ENCODE results near the gene HOXA10.

The HOXA10 gene

DNA sequence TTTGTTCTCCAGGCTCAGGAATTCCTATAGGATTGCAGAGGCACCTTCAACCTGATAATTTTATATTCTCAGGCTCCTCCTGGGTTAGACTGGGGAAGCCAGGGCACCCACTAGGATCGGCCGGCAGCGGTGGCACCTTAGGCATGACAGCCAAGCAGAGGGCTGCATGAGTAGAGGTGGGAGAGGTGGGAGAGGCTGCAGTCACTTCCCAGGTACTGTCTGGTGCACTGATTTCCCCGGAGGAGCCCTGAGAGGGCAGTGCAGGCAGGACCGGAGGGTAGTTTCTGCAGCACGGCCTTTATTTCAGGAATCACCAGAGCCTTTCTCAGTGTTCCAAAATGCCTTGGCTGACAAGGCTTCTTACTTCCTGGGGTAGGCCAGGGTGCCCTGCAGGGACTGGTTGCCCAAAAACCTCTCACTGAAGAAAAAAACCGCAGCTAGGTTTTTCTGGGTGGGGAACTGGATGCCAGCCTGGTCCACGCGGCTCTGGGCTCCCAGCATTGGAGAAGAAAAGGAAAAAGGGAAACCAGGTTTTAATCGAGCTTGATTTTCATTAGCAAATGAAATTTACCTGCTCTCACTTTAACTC lies 29.3 kb upstream of the HOXA10 start:
- no peak for DNase-seq (ENCODE audit: extremely low read depth, low read depth)
- H3K4me3 ChIP-seq (replicated peaks; ENCODE audit: low read depth, low read length), result peak overlapping the region; percentile 22
- TF ChIP-seq, protein P1, sequence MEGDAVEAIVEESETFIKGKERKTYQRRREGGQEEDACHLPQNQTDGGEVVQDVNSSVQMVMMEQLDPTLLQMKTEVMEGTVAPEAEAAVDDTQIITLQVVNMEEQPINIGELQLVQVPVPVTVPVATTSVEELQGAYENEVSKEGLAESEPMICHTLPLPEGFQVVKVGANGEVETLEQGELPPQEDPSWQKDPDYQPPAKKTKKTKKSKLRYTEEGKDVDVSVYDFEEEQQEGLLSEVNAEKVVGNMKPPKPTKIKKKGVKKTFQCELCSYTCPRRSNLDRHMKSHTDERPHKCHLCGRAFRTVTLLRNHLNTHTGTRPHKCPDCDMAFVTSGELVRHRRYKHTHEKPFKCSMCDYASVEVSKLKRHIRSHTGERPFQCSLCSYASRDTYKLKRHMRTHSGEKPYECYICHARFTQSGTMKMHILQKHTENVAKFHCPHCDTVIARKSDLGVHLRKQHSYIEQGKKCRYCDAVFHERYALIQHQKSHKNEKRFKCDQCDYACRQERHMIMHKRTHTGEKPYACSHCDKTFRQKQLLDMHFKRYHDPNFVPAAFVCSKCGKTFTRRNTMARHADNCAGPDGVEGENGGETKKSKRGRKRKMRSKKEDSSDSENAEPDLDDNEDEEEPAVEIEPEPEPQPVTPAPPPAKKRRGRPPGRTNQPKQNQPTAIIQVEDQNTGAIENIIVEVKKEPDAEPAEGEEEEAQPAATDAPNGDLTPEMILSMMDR (IDR thresholded peaks at IDR 0.05; ENCODE audit: low read depth, low read length, missing control alignments), result no peak

GRCh38 chr7:27202862-27203134 lies 28.7 kb upstream of the HOXA10 start:
- peak overlapping the region; percentile 22 for H3K4me3 ChIP-seq (replicated peaks; ENCODE audit: low read depth, low read length)
- no peak for DNase-seq (ENCODE audit: extremely low read depth, low read depth)
- TF ChIP-seq, protein P1 (IDR thresholded peaks at IDR 0.05; ENCODE audit: low read depth, low read length, missing control alignments), result no peak

GRCh38 chr7:27202018-27202861 lies 28.1 kb upstream of the HOXA10 start:
- DNase-seq (ENCODE audit: extremely low read depth, low read depth), result no peak
- H3K4me3 ChIP-seq (replicated peaks; ENCODE audit: low read depth, low read length), result peak overlapping the region; percentile 46
- TF ChIP-seq, protein P1 (IDR thresholded peaks at IDR 0.05; ENCODE audit: low read depth, low read length, missing control alignments), result no peak

DNA sequence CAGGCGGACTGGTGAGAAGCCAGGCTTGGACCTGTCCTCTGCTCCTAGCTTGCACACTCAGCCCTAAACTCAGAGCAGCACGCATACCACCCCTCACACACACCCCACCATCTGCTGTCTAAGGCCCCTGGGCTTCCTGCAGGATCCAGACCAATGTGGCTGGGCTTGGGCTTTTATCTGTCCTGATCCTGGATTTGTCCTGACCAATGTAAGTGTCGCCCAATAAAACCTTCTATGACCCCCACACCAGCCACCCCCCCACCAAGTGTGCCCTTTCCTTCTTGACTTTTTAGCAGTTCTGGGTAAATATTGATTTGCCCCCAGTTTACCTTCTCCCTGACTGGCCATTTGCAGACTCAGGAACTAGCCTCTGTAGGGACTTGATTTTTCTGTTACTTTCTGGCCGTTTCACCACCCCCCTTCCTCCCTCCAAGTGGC lies 27.5 kb upstream of the HOXA10 start:
- peak overlapping the region; percentile 46 for H3K4me3 ChIP-seq (replicated peaks; ENCODE audit: low read depth, low read length)
- TF ChIP-seq, protein P1 (IDR thresholded peaks at IDR 0.05; ENCODE audit: low read depth, low read length, missing control alignments), result no peak
- no peak for DNase-seq (ENCODE audit: extremely low read depth, low read depth)

GRCh38 chr7:27200761-27201579 lies 26.9 kb upstream of the HOXA10 start:
- peak overlapping the region; percentile 46 for H3K4me3 ChIP-seq (replicated peaks; ENCODE audit: low read depth, low read length)
- no peak for DNase-seq (ENCODE audit: extremely low read depth, low read depth)
- TF ChIP-seq, protein P1 (IDR thresholded peaks at IDR 0.05; ENCODE audit: low read depth, low read length, missing control alignments), result no peak

DNA sequence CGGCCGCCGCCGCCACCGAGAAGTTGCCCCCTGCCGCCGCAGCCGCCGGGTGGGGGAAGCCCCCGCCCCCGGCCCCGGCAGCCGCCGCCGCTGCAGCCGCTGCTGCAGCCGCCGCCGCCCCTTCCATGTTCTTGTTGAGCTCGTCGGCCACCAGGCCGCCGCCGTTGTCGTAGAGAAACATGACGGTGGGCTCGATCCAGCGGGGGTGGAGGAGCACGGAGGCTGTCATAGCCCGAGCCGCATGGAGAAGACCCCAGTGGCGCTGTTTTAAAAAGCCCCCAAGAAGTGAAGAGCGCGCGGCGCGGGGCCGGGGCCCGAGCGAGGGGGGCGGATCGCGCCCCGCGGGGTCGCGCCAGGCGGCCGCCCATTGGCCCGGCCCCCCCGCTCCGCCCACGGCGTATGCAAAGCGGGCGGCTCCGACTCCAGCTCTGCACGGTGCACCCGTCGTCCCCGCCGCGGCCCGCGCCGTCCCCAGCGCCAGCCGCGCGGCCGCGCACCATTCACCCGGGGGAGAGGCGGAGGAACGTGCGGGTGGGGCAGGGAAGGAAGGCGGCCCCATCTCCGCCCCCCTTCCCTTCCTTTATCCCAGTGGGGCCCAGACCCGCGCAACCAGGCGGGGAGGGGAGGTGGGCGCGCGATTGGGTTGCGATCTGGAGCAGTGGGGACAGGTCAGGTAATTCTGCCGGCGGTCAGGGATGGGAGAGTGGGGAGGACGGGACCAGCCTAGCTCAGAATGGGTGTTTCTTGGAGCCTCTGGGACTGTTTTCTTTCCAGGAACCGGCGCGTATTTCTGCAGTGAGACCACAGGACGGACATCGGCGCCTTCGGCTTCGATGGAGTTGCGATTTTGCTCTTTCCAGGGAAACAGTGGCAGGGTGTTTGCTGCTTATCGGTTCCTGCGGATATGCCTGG lies 26.0 kb upstream of the HOXA10 start, which contains the start of gene HOXA13:
TSS of gene HOXA13 (minus strand) at position 243 of the 912 bp plus-strand sequence. CDS start at position 229, 14 bp downstream.
- DNase-seq (ENCODE audit: extremely low read depth, low read depth), result no peak
- TF ChIP-seq, protein P1 (IDR thresholded peaks at IDR 0.05; ENCODE audit: low read depth, low read length, missing control alignments), result no peak

More for the DNA sequence above, 26.0 kb upstream of the HOXA10 start, which contains the start of gene HOXA13:
- peak within 1 kb of the TSS; percentile 83 for H3K4me3 ChIP-seq (replicated peaks; ENCODE audit: low read depth, low read length)

All from HFF-Myc (cell line).